Suprapubic skin (tissue), 4 donors: ENCODE data around the gene TBC1D22A. TPM values are rescaled to one million over a fixed set of nuclear protein-coding genes. Genes with fewer than 3 reads are reported as not detected.
A peak's percentile ranks its signal among the peaks of the same experiment; 100 is the strongest.
"Not testable (repeated sequence)": the region's sequence is repeated elsewhere in the genome, so short reads cannot be mapped to it uniquely, and the experiment has no call there.

Experiments
- DNase-seq, 2 donors: peaks; one replicate each; pipeline ENCODE4 v3.0.0-alpha.2; 2019; ENCODE audit warnings: low spot score in 2 of 2
- H3K27ac ChIP-seq: fragments of 200-600 bp; sonication (generic); one replicate; pipeline ENCODE4 v1.5.1; 2019
- H3K27me3 ChIP-seq: fragments of 200-600 bp; sonication (generic); one replicate; pipeline ENCODE4 v1.5.1; 2019
- H3K36me3 ChIP-seq: fragments of 200-600 bp; sonication (generic); one replicate; pipeline ENCODE4 v1.5.1; 2019
- H3K4me1 ChIP-seq: fragments of 200-600 bp; sonication (generic); one replicate; pipeline ENCODE4 v1.5.1; 2019
- H3K4me3 ChIP-seq: fragments of 200-600 bp; sonication (generic); one replicate; pipeline ENCODE4 v1.5.1; 2019; ENCODE audit warnings: mild to moderate bottlenecking
- H3K9me3 ChIP-seq: fragments of 200-600 bp; sonication (generic); one replicate; pipeline ENCODE4 v1.5.1; 2019
- EP300 ChIP-seq: sonication (generic); formaldehyde crosslinking; IDR thresholded peaks from one replicate; pipeline ENCODE4 v1.6.1; 2017; ENCODE audit warnings: antibody characterized with exemption
- POLR2A ChIP-seq, 2 donors: fragments of 450-650 bp; IDR thresholded peaks; one replicate each; pipeline ENCODE4 v1.6.1; 2017; ENCODE audit warnings: antibody characterized with exemption in 2 of 2, mild to moderate bottlenecking in 2 of 2, moderate library complexity in 2 of 2
- POLR2AphosphoS5 ChIP-seq, 3 donors: sonication (generic); formaldehyde crosslinking; IDR thresholded peaks; one replicate each; pipeline ENCODE4 v1.6.1; 2017; ENCODE audit warnings: antibody characterized with exemption in 3 of 3
- WGBS: methylation state at CpG from one replicate; pipeline ENCODE4 v1.1.5; 2018; 5-methylcytosine and 5-hydroxymethylcytosine counted together
- total RNA-seq, 4 donors: library from RNA; depleted of rRNA; stranded (reverse); fragments of >200 nt; gene quantifications; one replicate each; pipeline ENCODE4 v1.1.0, GENCODE V29; 2016
- TF ChIP-seq, protein P1 (sequence below), 2 donors: fragments of 200-600 bp in 1 of 2; fragments of 450-650 bp in 1 of 2; sonication (generic) in 1 of 2; IDR thresholded peaks; one replicate each; pipeline ENCODE4 v1.5.1; 2016 to 2019; ENCODE audit warnings: antibody characterized with exemption in 2 of 2, mild to moderate bottlenecking in 1 of 2, moderate library complexity in 1 of 2

Gene TBC1D22A
- total RNA-seq, 4 donors from 2014 or later = 24.8 to 43.2 (median 35.4) TPM

DNA sequence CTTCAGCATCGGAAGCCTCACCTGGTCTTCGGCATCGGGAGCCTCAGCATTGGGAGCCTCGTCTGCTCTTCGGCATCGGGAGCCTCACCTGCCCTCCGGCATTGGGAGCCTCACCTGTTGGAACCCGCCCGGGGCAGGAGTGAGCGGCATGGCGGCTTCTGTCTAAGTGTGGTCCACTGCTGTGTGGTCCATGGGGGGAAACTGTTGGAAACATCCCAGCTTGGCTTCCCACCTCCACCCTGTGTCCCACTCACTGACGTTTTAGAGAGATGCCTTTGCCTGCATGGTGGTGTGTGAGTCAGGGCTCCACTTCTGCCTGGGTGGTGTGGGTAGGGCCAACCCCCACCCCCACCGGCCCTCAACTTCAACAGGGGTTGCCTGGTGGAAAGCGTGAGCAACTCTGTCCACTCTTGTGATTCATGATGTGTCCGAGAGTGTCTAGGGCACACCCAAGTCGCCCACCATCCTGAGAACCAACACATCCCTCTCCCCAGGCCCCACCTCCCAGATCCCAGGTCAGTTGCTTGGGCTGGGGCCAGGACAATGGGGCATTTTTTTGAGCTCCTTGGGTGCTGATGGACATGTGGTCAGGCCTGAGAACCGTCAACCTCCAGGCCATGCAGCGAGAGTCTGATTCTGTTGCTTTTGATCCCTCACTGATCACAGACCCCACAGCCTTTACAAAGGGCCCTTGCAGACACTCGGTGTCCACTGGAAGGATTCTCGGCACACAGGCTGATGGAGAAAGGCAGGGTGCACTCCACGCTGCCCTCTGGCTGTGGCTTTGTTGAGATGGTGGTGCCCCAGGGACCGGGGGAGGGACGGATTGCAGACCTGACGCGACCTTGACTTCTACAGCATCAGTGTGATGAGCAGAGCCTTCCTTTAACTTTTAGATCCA, 406.7 kb downstream of the TBC1D22A start:
- Histone ChIP-seq H3K27ac (no peak overlapping the region), H3K4me3 (no peak overlapping the region), H3K9me3 (no peaks in the 10 kb centered on the region), H3K4me1 (no peaks in the 10 kb centered on the region), H3K36me3 (peaks cover 31% of the 10 kb centered on the region), H3K27me3 (no peaks in the 10 kb centered on the region)
- TF ChIP-seq EP300 (no peak), POLR2A (IDR thresholded peaks at IDR 0.05) (no peak), POLR2AphosphoS5 (IDR thresholded peaks at IDR 0.05) (no peak)
- TF ChIP-seq, protein P1, sequence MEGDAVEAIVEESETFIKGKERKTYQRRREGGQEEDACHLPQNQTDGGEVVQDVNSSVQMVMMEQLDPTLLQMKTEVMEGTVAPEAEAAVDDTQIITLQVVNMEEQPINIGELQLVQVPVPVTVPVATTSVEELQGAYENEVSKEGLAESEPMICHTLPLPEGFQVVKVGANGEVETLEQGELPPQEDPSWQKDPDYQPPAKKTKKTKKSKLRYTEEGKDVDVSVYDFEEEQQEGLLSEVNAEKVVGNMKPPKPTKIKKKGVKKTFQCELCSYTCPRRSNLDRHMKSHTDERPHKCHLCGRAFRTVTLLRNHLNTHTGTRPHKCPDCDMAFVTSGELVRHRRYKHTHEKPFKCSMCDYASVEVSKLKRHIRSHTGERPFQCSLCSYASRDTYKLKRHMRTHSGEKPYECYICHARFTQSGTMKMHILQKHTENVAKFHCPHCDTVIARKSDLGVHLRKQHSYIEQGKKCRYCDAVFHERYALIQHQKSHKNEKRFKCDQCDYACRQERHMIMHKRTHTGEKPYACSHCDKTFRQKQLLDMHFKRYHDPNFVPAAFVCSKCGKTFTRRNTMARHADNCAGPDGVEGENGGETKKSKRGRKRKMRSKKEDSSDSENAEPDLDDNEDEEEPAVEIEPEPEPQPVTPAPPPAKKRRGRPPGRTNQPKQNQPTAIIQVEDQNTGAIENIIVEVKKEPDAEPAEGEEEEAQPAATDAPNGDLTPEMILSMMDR (IDR thresholded peaks at IDR 0.05) = no peak
- WGBS = 90% methylated on average over 24 of the region's 25 CpGs
- DNase-seq = peak; percentile 45 to 71

DNA sequence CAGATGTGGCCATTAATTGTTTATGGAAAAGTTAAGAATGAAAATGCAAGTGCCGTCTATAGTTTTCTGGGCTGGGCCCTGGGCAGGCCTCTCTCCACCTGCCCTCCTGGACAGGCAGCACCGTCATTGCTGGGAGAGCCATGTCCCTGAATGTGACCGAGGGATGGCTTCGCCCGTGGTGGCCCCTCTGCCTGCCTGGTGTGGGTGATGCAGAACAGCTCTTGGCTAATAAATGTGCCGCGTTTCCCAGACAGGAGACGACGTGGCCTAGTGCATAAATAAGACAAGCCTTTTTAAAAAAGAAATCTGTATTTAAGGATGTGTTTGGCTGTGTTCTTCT, 407.3 kb downstream of the TBC1D22A start:
- H3K27ac ChIP-seq = no peak overlapping the region
- H3K36me3 ChIP-seq = peaks cover 33% of the 10 kb centered on the region
- H3K4me3 ChIP-seq = no peak overlapping the region
- no peak for TF ChIP-seq POLR2AphosphoS5 (IDR thresholded peaks at IDR 0.05)
- TF ChIP-seq EP300 = no peak
- TF ChIP-seq, protein P1 (IDR thresholded peaks at IDR 0.05) = no peak
- TF ChIP-seq POLR2A (IDR thresholded peaks at IDR 0.05) = no peak
- no peaks in the 10 kb centered on the region for H3K27me3 ChIP-seq
- peak; percentile 25 to 67 for DNase-seq
- 89% methylated on average over 9 of the region's 9 CpGs for WGBS
- no peaks in the 10 kb centered on the region for H3K9me3 ChIP-seq
- no peaks in the 10 kb centered on the region for H3K4me1 ChIP-seq

DNA sequence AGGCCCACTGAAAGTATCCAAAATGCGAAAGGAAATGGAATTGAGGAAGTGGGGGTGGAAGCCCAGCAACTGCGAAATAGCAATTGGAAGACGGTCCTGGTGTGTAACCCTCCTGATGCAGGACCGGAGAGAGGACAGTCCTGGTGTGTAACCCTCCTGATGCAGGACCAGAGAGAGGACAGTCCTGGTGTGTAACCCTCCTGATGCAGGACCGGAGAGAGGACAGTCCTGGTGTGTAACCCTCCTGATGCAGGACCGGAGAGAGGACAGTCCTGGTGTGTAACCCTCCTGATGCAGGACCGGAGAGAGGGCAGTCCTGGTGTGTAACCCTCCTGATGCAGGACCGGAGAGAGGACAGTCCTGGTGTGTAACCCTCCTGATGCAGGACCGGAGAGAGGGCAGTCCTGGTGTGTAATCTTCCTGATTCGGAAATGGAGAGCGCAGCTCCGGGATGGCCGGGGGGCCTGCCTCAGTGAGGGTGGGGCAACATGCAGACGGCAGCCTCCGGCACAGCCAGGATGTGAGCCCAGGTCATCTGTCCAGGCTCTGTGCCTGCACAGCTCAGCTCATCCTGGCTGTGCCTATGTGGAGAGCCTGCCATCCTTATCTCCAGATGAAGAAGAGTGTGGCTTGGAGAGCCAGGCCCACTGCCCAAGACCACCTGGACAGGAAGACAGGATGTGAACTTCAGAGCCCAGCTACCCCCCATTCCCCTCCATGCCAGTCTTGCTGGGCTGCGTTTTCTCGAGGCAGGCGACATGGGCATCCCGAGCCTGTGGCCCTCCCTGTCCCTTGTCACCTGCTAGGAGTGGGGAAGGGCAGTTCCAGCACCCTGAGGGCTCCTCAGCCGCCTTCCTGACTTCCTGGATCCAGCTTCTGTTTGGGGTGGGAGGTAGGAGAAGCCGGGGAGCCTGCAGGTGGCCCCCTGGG, 408.3 kb downstream of the TBC1D22A start:
- WGBS = 85% methylated on average over 11 of the region's 21 CpGs
- H3K4me3 ChIP-seq, H3K4me1 ChIP-seq, H3K27me3 ChIP-seq, H3K27ac ChIP-seq, H3K9me3 ChIP-seq: not testable (repeated sequence)
- H3K36me3 ChIP-seq = peaks cover 37% of the 10 kb centered on the region
- DNase-seq = peak; percentile 46 to 78

DNA sequence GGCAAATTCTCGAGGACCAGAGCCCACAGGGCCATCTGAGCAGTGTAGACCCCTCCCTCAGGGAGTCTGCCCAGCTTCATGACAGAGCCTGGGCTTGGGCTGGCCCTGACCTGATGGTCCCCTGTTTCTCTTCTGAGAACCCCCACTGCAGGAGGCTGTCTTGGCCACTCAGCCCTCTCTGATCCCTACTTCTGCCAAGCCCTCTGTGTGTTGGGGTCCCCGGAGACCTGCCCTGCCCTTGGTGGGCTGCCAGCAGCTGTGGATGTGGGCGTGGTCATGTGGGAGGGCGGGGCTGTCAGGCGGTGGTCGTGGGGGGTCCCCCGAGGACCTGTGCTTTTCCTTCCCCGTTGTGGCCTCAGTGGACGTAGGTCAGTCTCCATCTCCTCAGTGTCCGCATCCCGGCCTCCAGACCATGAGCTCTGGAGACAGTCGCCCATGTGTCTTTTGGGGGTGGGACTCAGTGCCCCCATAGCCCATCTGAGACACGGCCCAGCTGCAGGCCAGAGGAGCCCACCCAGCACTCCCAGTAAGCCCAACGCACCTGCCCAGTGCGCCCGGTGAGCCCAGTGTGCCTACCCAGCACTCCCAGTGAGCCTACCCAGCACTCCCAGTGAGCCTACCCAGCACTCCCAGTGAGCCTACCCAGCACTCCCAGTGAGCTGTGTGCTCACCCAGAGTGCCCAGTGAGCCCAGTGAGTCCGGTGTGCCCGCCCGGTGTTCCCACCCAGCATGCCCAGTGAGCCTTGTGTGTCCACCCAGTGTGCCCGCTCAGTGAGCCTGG, 409.2 kb downstream of the TBC1D22A start:
- Histone ChIP-seq H3K27ac (no peak overlapping the region), H3K9me3 (no peaks in the 10 kb centered on the region), H3K27me3 (no peaks in the 10 kb centered on the region), H3K4me3 (no peak overlapping the region), H3K36me3 (peaks cover 38% of the 10 kb centered on the region), H3K4me1 (no peaks in the 10 kb centered on the region)
- peak; percentile 60 to 62 for DNase-seq
- TF ChIP-seq POLR2A (IDR thresholded peaks at IDR 0.05) (no peak), EP300 (no peak), POLR2AphosphoS5 (IDR thresholded peaks at IDR 0.05) (no peak)
- TF ChIP-seq, protein P1 (IDR thresholded peaks at IDR 0.05) = no peak
- 93% methylated on average over 3 of the region's 20 CpGs for WGBS

DNA sequence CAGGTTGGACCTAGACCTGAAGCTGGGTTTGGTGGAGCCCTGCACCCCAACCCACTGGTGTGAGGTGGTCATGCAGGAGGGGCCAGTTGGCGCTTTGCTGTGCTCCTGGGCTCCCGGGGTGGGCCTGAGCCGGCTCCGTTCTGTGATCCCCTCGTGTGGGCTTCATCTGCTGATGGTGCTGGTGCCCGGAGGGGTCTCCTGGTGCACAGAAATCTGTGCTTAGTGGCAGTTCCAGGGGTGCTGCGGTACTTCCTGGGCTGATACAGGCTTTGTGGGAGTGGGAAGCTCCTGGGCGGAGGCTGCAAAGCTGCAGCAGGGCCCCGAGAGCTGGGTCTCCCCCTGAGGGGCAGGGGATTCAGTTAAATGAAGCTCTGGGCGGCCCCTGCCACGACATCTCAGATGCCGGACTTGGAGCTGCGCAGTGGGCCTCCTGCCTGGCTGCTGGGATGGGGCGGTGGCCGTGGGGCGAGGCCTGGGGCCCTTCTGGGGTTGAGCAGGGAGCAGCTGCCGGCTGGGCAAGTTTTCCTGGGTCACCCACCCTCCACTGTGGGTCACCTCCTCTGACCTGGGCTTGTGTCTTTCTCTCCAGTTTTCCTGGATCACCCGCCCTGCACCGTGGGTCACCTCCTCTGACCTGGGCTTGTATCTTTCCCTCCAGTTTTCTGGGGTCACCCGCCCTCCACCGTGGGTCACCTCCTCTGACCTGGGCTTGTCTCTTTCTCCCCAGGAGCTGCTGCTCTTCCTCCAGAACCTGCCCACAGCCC, 410.5 kb downstream of the TBC1D22A start:
- Histone ChIP-seq H3K36me3 (peaks cover 33% of the 10 kb centered on the region), H3K4me3 (no peak overlapping the region), H3K27ac (no peak overlapping the region), H3K9me3 (no peaks in the 10 kb centered on the region), H3K4me1 (no peaks in the 10 kb centered on the region), H3K27me3 (no peaks in the 10 kb centered on the region)
- WGBS = 81% methylated on average over 7 of the region's 21 CpGs
- TF ChIP-seq POLR2A (IDR thresholded peaks at IDR 0.05) (no peak), EP300 (no peak), POLR2AphosphoS5 (IDR thresholded peaks at IDR 0.05) (no peak)
- TF ChIP-seq, protein P1 (IDR thresholded peaks at IDR 0.05) = no peak
- peak; percentile 48 to 69 for DNase-seq
